IMR-90 (cell line): Measurements from ENCODE around the gene OR4K17.

Experiments
- MAFK ChIP-seq: IDR thresholded peaks from 2 replicates; pipeline ENCODE4 v1.6.1; 2012; ENCODE audit warnings: low read depth, low read length, improper control_type of control experiment
- POLR2A ChIP-seq: IDR thresholded peaks from 2 replicates; pipeline ENCODE4 v1.6.1; 2012; ENCODE audit warnings: mild to moderate bottlenecking, low read depth, low read length
- RAD21 ChIP-seq: IDR thresholded peaks from 2 replicates; pipeline ENCODE4 v1.6.1; 2012; ENCODE audit warnings: low read length, improper control_type of control experiment
- RCOR1 ChIP-seq: IDR thresholded peaks from 2 replicates; pipeline ENCODE4 v1.6.1; 2012; ENCODE audit warnings: mild to moderate bottlenecking, low read length, improper control_type of control experiment; ENCODE audit not compliant: insufficient replicate concordance
- RFX5 ChIP-seq: IDR thresholded peaks from 2 replicates; pipeline ENCODE4 v1.8.0; 2012; ENCODE audit warnings: low read depth, mild to moderate bottlenecking, low read length, moderate library complexity
- TF ChIP-seq, protein P1 (sequence below): conservative IDR thresholded peaks from 2 replicates; pipeline ENCODE4 v1.5.1; 2012; ENCODE audit warnings: mild to moderate bottlenecking, low read depth, low read length, improper control_type of control experiment

- TF ChIP-seq POLR2A (no peak), RCOR1 (no peak), MAFK (no peak), RFX5 (no peak), RAD21 (no peak)
- TF ChIP-seq, protein P1, sequence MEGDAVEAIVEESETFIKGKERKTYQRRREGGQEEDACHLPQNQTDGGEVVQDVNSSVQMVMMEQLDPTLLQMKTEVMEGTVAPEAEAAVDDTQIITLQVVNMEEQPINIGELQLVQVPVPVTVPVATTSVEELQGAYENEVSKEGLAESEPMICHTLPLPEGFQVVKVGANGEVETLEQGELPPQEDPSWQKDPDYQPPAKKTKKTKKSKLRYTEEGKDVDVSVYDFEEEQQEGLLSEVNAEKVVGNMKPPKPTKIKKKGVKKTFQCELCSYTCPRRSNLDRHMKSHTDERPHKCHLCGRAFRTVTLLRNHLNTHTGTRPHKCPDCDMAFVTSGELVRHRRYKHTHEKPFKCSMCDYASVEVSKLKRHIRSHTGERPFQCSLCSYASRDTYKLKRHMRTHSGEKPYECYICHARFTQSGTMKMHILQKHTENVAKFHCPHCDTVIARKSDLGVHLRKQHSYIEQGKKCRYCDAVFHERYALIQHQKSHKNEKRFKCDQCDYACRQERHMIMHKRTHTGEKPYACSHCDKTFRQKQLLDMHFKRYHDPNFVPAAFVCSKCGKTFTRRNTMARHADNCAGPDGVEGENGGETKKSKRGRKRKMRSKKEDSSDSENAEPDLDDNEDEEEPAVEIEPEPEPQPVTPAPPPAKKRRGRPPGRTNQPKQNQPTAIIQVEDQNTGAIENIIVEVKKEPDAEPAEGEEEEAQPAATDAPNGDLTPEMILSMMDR: no peak
Measured at GRCh38 chr14:20164462-20164861, 53.9 kb downstream of the OR4K17 start.
